HG02870 (cell line): ENCODE results near the gene MRPL40.
"Not testable (repeated sequence)": the region's sequence is repeated elsewhere in the genome, so short reads cannot be mapped to it uniquely, and the experiment has no call there.

Experiments used
- ATAC-seq: cut with Tn5 transposase; IDR thresholded peaks from one replicate; pipeline ENCODE4 v1.9.1; 2021; ENCODE audit warnings: mild to moderate bottlenecking, moderate library complexity; ENCODE audit not compliant: unreplicated experiment

Gene MRPL40

DNA sequence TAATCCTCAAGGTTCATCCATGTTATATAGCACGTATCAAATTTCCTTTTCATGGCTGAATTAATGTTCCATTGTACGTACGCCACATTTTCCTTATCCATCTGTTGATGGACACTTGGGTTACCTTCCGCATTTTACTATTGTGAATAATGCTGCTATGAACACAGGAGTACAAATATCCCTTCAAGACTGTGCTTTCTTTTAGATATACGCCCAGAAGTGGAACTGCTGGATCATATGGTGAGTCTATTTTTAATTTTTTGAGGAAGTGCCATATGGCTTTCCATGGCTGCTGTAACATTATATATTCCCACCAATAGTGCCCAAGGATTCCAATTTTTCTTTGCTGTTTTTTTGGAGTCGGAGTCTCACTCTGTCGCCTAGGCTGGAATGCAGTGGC lies 6.0 kb downstream of the MRPL40 start:
- ATAC-seq = no peak

DNA sequence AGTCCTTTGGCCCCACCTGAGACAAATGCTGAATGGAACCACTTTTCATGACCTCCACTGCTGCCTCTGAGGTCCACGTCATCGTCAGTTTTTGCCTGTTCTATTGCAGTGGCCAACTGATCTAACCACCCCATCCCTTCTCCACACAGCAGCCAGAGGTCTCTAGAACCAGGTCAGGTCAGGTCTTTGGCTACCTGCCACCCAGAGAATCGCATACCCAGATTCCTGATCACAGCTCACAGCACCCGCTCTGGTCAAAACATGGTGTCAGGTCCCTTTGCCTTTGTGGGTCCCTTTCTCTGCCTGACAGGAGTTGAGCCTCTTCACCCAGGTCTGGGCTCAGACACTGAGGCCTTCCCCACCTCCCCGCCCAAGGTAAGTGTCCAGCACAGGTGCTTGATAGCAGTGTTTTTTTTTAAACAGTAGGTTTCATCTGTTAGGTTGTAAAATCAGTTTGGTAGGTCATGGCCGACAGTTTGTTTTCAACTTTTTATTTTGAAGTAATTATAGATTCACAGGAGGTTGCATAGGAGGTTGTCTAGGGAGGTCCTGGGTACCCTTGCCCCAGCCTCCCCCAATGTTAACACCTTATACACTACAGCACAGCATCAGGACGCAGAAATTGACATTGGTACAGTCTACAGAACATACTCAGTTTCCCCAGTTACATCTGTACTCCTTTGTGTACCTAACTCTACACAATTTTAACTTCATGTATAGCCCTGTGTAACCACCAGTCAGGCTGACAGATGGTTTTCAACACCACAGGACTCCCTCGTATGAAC lies 8.3 kb downstream of the MRPL40 start:
- no peak for ATAC-seq

DNA sequence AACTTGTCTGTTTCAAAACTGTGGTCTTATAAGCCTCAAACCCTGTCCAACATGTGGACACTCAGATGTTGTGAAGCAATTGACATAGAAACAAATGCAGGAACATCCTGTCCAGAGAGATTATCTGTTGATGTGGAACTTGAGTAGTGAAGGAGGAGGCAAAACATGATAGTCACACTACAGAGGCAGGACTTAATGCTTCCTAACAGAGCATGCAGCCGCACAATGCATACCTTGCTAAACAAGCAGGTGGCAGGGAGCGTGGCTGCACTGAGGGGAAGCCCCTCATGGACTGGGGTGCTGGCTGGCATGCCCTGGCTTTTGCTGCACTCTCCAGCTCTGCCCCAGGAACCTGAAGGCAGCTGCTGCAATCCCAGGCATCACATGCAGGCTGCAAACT lies 9.8 kb downstream of the MRPL40 start:
- no peak for ATAC-seq

DNA sequence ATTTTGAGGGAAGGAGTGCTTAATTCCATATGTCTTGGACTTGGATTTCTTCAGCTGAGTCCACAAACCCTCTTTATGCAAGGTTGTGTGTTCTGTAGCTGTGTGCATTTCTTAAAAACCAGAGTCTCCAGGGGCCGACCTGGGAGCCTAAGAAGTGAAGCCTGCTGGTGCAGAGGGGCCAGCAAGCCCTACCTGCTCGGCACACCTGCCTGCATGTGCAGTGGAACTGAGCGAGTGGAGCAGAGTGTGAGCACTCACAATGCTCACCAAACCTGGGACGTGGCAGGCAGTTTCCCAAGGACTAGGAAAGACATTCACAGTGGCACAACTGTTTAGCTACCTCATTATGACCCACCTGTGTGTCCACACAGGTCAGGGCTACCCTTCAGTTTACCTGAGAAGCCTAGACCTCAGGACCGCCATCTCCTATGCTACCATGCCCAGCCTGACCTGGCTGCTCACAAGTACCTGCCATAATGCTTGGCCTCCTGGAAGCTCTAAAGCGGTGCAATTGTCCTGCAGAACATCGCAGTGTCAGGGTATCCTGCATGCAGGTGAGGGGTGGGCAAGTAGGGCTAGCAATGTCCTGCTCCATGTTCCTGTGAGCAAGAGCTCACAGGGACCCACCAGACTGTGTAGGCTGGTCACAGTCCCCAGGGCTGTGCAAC lies 11.3 kb downstream of the MRPL40 start:
- no peak for ATAC-seq

DNA sequence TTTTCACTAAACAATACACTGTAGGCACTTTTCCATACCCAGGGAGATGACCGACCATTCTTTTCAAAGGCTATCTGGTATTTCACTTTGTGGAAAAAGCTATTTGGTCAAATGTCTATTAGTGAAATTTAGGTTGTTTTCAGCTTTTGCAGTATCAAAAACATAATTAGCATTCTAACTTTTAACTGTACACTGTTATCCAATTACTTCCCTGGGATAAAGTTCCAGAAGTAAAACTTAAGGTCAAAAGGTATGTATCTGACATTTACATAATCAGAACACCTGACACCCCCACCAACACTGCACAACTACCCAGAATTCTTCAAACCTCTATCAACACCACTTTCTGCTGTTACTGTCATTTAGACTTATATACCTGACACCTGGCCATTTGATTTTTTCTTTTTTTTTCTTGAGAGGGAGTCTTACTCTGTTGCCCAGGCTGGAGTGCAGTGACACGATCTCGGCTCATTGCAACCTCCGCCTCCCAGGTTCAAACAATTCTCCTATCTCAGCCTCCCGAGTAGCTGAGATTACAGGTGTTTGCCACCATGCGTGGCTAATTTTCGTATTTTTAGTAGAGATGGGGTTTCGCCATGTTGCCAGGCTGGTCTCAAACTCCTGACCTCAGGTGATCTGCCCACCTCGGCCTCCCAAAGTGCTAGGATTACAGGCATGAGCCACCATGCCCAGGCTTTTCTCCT lies 13.1 kb downstream of the MRPL40 start:
- ATAC-seq = not testable (repeated sequence)

DNA sequence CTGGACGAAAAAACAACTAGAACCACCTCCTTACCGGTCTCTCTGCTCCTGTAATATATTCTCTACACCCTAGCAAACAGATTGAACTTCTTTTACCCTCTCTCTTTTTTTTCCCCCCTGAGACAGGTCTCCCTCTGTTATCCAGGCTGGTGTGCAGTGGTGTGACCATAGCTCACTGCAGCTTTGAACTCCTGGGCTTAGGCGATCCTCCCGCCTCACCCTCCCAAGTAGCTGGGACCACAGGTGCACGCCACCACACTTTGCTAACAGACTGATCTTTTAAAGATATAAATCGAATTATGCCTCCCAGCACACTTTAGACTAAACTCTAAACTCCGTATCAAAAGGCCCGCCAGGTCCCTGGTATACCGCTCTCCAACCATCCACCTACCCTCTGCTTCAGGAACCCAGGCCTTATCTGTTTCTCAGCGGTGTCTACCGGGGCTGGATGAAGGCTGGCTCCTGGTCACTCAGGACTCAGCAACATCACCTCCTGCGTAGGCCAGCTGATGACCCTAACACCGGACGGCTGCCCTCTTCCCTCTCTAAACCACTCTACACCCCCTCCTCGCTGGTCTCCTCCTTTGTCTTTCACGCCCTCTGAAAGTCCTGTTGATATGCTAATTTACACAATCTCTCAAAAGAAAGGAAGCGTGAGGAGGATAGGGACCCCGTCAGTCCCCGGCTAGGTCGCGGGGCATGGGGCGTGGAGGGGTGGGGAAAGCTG lies 14.4 kb downstream of the MRPL40 start:
- no peak for ATAC-seq

DNA sequence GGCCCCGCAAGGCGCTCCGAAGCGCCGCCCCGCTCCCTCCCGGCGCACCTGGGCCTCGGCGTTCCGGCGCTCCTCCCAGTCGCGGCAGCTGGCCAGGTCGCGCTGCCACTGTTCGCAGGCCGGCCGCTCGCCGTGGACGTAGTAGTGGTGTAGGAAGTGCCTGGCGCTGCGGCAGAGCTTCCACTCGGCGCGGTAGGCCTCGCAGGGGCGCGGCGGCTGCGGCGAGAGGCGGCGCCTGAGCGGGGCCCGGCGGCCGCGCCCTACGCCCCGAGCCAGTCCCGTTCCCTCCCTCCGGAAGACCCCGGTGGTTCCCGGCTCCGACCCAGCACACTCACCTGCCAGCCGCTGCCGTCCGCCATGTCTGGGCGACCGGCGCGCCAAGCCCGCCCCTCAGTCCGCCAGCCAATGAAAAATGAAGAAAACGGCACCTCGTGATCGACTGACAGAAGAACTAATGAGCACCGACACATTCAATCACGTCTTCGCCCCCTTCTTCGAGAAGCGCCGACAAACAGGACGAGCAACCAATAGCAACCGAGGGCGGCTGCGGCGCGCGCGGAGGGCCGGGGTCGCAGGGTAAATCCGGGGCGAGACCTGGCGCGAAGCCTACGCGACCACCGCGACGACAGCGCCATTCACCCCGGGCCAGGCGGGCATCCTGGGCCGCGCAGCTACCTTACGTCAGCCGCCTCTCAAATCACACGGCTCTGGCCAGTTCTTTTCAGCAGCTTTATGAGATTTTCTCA lies 15.2 kb downstream of the MRPL40 start, which contains the start of gene C22orf39:
TSS of gene C22orf39 (minus strand) at position 382 of the 746 bp plus-strand sequence. CDS start at position 359, 23 bp downstream.
- ATAC-seq = peak; percentile 77

DNA sequence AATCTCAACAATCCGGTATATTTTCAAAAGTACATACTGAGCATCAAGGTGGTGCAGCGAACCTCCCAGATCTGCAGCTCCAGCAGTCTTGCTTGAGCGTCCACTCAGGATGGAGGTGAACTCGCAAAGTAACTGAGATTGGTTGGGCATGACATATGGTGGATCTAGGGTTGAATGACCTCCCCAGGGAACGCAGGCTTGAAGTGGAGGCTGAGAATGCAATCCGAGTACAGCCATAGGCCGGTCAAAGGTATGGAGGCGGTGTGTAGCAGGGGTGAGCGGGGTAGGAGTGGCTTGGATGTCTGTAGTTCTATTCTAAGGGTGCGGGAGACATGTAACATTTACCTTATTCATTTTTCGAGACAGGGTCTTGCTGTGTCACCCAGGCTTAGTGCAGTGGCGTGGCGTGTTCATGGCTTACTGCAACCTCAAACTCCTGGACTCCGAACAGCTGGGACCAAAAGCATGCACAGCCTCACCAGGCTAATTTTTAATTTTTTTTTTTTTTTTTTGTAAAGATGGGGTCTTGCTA lies 15.8 kb downstream of the MRPL40 start:
- ATAC-seq = no peak

DNA sequence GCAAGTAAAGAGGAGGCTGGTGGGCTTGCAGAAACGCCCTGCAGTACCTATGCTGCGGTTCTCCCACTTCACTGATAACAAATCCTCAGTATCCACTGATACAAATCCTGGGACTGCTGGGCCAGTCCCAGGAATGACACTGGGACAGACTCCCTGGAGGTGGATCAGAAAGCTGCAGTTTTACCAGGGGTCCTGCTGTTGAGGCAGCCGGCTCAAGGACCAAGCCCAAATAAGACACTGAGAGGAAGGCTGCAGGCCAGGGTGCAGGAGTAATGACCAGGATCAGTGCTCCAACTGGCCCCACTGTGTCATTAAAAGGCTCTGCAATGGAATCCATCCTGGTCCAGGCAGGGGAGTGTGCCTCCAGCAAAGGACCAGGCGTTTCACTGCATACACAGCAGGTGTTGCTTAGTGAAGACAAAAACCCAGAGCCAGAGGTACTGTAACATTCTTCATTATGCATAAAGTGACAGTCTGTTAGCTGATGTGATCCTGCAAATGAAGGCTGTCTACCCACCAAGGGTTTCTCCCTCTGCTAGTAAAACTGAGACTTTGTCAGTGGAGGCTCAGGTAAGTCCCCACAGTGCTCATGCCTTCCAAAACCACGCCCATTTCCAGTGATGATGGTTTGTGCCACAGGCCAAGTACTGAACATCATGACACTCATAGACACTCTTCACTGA lies 16.5 kb downstream of the MRPL40 start:
- ATAC-seq = no peak

DNA sequence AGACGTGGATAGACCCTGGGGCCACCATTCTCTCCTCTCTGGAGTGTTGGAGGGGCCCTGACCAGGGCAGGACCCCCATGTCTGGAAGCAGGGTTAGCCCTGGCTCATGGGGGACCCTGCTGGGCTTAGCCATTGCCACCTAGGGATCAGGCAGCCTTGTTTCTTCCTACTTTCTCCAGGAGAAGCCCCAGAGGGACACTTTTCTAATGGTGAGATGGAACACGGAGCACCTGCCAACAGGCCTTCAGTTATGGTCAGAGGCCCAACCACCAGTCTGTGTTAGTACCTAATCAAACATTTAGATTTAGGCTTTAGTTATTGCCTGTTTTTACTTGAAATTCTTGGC lies 17.1 kb downstream of the MRPL40 start:
- ATAC-seq = no peak

DNA sequence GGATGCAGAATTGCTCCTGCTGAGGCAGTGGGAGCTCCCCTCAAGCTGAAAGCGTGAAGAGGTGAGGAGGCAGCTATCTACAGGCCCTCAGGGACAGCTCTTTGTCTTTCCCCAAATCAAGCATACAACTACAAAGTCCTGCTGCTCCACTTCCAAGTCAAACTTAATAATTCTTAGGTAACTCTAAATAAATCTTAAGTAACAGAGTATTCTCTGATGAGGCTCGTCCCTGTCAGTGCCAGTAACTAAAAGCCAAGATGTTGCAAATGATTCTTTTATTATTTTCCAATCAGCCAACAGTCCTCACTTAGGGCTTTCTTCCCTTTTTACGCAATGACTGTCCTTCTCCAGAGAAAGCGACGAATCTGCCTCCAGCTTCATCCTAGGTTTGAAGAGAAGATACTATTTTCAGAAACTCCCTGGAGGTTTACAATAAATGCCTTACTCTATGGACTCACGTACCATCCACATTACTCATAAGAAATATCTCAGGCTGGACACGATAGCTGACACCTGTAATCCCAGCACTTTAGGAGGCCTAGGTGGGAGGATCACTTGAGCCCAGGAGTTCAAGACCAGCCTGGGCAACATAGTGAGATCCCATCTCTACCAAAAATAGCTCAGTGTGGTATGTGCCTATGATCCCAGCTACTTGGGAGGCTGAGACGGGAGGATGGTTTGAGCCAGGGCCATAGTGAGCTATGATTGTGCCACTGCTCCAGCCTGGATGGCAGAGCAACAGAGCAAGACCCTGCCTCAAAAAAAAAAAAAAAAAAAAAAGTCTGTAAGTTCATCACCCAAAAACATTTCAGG lies 18.2 kb downstream of the MRPL40 start:
- ATAC-seq = no peak

DNA sequence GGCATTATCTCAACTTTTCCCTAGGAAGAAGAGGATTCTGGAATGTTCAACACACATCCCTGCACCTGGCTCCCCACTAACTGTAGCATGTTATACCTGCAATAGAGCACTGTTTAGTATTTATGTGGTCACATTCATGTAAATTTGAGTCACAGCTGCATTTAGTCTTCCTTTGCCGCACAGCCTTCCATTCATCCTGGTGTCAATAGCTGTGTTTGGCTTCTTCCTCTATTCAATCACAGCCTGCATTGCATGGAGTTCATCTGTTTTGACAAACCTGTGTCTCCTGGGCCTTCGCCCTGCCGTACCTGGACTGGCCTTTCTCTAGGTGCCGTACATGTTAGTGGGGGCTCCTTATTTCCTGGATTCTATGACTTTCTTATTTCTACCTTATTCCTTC lies 19.2 kb downstream of the MRPL40 start:
- no peak for ATAC-seq

DNA sequence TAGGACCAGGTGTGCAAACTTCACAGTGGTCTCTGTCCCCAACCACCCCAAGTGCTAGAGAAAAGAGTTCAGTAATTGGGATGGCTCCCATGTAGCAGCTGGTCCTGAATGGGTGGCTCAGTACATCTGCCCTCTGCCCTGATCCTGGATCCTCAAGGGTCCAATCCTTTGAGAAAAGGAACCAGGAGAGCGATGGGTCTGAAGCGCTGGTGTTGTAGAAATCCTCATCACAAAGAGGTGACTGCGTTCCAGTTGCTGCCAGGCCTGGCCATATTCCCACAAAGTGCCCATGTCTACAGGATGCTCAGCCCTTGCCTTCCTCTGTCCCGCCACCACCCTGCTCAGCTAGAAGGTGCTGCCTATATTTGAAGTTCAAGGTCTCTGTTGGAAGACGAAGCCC lies 21.4 kb downstream of the MRPL40 start:
- ATAC-seq = no peak

DNA sequence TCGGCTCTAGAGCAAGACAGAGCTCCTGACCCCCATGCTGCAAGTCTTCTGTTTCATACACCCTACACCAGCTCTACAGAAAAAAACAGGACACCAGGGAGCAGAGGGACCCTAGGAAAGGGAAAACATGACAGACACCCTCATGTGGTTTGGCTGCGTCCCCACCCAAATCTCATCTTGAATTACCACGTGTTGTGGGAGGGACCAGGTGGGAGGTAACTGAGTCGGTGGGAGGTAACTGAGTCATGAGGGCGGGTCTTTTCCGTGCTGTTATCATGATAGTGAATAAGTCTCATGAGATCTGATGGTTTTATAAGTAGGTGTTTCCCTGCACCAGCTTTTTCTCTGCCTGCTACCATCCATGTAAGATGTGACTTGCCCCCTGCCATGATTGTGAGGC lies 21.8 kb downstream of the MRPL40 start:
- no peak for ATAC-seq

DNA sequence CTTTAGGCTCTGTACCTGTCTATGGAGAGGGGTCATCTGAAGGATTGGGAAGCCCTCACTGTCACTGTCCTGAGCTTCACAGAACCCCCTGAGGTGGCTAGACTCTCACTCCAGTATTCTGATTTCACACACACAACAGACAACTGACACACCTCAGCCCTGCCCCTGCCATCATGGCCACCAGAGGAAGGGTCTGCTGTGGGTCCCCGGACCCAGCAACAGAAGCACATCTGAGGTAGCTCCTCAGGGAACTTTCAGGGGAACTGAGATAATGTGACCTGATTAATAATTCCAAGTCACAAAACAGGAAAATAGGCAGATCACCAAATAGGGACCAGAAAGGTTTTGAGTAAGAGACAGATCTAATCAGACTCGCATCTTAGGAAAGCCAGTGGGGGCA lies 22.7 kb downstream of the MRPL40 start:
- ATAC-seq = no peak

DNA sequence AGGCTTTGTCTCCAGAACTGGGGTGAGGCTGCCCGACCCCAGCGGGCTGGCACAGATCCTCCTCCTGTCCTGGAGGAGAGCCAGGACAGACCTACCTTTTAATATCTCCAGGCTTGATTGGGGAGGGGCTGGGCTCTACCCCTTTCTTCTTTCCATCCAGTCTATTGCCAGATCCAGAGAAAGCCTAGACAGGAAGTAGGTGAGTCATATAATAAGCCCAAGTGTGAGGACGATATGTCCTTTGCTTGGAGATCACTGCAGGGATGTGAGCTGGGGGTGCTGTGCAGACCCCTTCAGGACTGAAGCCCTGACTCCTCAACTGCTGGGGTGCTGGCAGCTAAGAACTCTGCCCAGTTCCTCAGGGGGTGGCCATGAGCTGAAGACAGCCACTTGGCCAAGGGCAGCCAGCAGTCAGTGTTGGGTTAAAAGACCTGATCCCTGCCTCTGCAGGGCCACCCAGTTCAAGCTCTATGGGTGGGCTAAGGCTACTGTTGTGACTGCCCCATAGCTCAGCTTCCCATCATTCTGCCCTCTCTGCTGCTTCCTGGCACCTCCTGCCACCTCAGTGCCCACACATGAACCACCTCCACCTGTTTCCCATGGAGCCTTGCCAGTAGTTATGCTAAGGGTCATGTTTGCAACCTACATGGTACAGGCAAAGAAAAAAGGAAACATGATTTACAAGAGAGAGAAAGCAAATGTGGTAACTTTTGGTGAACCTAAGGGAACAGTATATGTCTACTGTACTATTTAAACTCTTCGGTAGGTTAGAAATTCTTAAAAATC lies 23.4 kb downstream of the MRPL40 start:
- no peak for ATAC-seq

DNA sequence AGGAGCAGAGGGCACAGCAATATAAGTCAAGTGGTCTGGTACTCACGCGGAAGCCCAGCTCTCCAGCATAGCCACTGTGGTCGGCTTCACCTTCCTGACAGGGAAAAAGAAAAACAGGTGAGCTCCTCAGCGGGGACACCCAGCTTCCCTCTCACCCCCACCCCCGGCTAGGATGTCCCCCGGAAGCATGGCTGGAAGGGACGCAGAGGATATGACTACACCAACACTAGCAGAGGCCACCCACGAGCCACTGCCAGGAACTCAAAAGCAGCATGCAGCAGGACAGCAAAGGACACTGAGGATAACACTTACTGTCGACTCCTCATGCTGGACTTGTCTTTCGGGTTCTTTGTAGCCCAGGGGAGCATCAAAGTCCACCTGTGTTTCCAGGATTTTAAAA lies 24.2 kb downstream of the MRPL40 start:
- no peak for ATAC-seq

DNA sequence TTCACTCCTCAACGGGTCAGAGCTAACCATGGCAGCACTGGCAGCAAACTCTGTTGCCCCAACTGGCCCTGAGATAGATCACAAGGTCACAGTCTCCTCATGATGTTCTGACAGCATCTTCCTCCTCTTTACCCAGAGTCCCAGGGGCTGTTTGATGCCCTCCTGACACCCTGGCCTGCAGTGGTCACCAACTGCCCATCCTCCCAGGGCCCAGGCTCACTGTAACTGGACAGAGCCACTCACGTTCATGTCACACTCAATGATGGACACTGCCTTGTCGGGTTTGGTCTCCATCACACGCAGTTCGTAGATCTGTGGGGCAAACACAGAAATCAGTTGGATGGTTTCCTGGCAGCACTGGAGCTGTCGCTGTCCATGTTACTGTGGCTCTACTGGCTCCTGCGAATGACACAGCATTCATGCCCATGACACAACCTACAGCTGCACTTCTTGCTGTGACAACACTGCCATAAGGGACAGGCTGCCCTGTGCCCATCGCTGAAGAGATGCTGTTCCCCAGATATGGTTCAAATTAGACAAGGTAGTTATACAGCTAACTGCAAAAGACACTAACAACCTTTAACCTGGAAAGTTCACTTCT lies 25.6 kb downstream of the MRPL40 start:
- ATAC-seq = no peak
